Measurements from ENCODE around the gene ALDH1A1. TPM values are rescaled to one million over a fixed set of nuclear protein-coding genes. Genes with fewer than 3 reads are reported as not detected.

The ALDH1A1 gene
- total RNA-seq, 1 donor from 2014 or later = 1.5 TPM

GRCh38 chr9:72873456-72873855 lies 79.4 kb downstream of the ALDH1A1 start:
- no peaks in the 10 kb centered on the region for H3K27me3 ChIP-seq (ENCODE audit: insufficient read depth, low read length)
- H3K79me2 ChIP-seq (ENCODE audit: insufficient read depth, low read length) = no peaks in the 10 kb centered on the region
- no peaks in the 10 kb centered on the region for H3K4me1 ChIP-seq (ENCODE audit: insufficient read depth, low read length)
- H3K4me3 Mint-ChIP-seq (ENCODE audit: unreplicated experiment) = no peak overlapping the region
- no peaks in the 10 kb centered on the region for H3K36me3 ChIP-seq (ENCODE audit: insufficient read depth, low read length)
- H3K27ac ChIP-seq (ENCODE audit: low read depth, low read length) = no peak overlapping the region
- H2AFZ ChIP-seq (ENCODE audit: low read depth, low read length) = no peak overlapping the region
- H3K9me3 ChIP-seq (ENCODE audit: insufficient read depth, low read depth, low read length) = no peaks in the 10 kb centered on the region
- DNase-seq (ENCODE audit: low read depth) (no peak), FAIRE-seq (no peak)
- H3K27ac Mint-ChIP-seq (ENCODE audit: unreplicated experiment) = no peak overlapping the region
- no peak overlapping the region for H3K9ac ChIP-seq (ENCODE audit: low read length)
- peaks cover 3% of the 10 kb centered on the region for H3K9me3 Mint-ChIP-seq (ENCODE audit: unreplicated experiment)
- H4K20me1 ChIP-seq (ENCODE audit: insufficient read depth, low read length) = no peaks in the 10 kb centered on the region
- H3K4me3 ChIP-seq (ENCODE audit: insufficient read depth, low read depth, low read length) = no peak overlapping the region
- no peaks in the 10 kb centered on the region for H3K27me3 Mint-ChIP-seq (ENCODE audit: low read depth, unreplicated experiment)
- H3K36me3 Mint-ChIP-seq (ENCODE audit: low read depth, unreplicated experiment) = no peaks in the 10 kb centered on the region
- no peaks in the 10 kb centered on the region for H3K4me1 Mint-ChIP-seq (ENCODE audit: low read depth, unreplicated experiment)
- TF ChIP-seq EZH2 (IDR thresholded peaks at IDR 0.05; ENCODE audit: insufficient read depth, low read length) = no peak
- TF ChIP-seq CTCF (IDR thresholded peaks at IDR 0.05; ENCODE audit: insufficient read depth, low read depth, low read length) = no peak
- H3K4me2 ChIP-seq (ENCODE audit: low read length) = no peak overlapping the region

- no peak for DNase-seq (ENCODE audit: low read depth)
- Histone ChIP-seq H3K79me2 (ENCODE audit: insufficient read depth, low read length) (no peaks in the 10 kb centered on the region), H3K9me3 (ENCODE audit: insufficient read depth, low read depth, low read length) (no peaks in the 10 kb centered on the region), H3K4me2 (ENCODE audit: low read length) (no peak overlapping the region), H3K27me3 (ENCODE audit: insufficient read depth, low read length) (no peaks in the 10 kb centered on the region), H3K9ac (ENCODE audit: low read length) (no peak overlapping the region), H4K20me1 (ENCODE audit: insufficient read depth, low read length) (no peaks in the 10 kb centered on the region), H2AFZ (ENCODE audit: low read depth, low read length) (no peak overlapping the region), H3K4me3 (ENCODE audit: insufficient read depth, low read depth, low read length) (no peak overlapping the region), H3K4me1 (ENCODE audit: insufficient read depth, low read length) (no peaks in the 10 kb centered on the region), H3K27ac (ENCODE audit: low read depth, low read length) (no peak overlapping the region), H3K36me3 (ENCODE audit: insufficient read depth, low read length) (no peaks in the 10 kb centered on the region)
- Mint-ChIP-seq H3K4me3 (ENCODE audit: unreplicated experiment) (no peak overlapping the region), H3K27ac (ENCODE audit: unreplicated experiment) (no peak overlapping the region), H3K27me3 (ENCODE audit: low read depth, unreplicated experiment) (no peaks in the 10 kb centered on the region), H3K36me3 (ENCODE audit: low read depth, unreplicated experiment) (no peaks in the 10 kb centered on the region), H3K4me1 (ENCODE audit: low read depth, unreplicated experiment) (no peaks in the 10 kb centered on the region), H3K9me3 (ENCODE audit: unreplicated experiment) (no peaks in the 10 kb centered on the region)
- no peak for FAIRE-seq
- TF ChIP-seq CTCF (IDR thresholded peaks at IDR 0.05; ENCODE audit: insufficient read depth, low read depth, low read length) (no peak), EZH2 (IDR thresholded peaks at IDR 0.05; ENCODE audit: insufficient read depth, low read length) (no peak)
Measured at GRCh38 chr9:72872718-72873117, 80.1 kb downstream of the ALDH1A1 start.

GRCh38 chr9:72871685-72872084 lies 81.2 kb downstream of the ALDH1A1 start:
- Histone ChIP-seq H3K79me2 (ENCODE audit: insufficient read depth, low read length) (no peaks in the 10 kb centered on the region), H3K4me2 (ENCODE audit: low read length) (peak overlapping the region; percentile 65), H3K36me3 (ENCODE audit: insufficient read depth, low read length) (no peaks in the 10 kb centered on the region), H3K9ac (ENCODE audit: low read length) (no peak overlapping the region), H3K27ac (ENCODE audit: low read depth, low read length) (no peak overlapping the region), H3K4me3 (ENCODE audit: insufficient read depth, low read depth, low read length) (no peak overlapping the region), H4K20me1 (ENCODE audit: insufficient read depth, low read length) (no peaks in the 10 kb centered on the region), H3K4me1 (ENCODE audit: insufficient read depth, low read length) (no peaks in the 10 kb centered on the region), H2AFZ (ENCODE audit: low read depth, low read length) (peak overlapping the region; percentile 19), H3K9me3 (ENCODE audit: insufficient read depth, low read depth, low read length) (no peaks in the 10 kb centered on the region), H3K27me3 (ENCODE audit: insufficient read depth, low read length) (no peaks in the 10 kb centered on the region)
- no peaks in the 10 kb centered on the region for H3K27me3 Mint-ChIP-seq (ENCODE audit: low read depth, unreplicated experiment)
- H3K4me3 Mint-ChIP-seq (ENCODE audit: unreplicated experiment) = no peak overlapping the region
- peak; percentile 67 for FAIRE-seq
- no peak overlapping the region for H3K27ac Mint-ChIP-seq (ENCODE audit: unreplicated experiment)
- no peaks in the 10 kb centered on the region for H3K9me3 Mint-ChIP-seq (ENCODE audit: unreplicated experiment)
- TF ChIP-seq EZH2 (IDR thresholded peaks at IDR 0.05; ENCODE audit: insufficient read depth, low read length) (no peak), CTCF (IDR thresholded peaks at IDR 0.05; ENCODE audit: insufficient read depth, low read depth, low read length) (peak; percentile 54)
- no peaks in the 10 kb centered on the region for H3K4me1 Mint-ChIP-seq (ENCODE audit: low read depth, unreplicated experiment)
- no peak for DNase-seq (ENCODE audit: low read depth)
- H3K36me3 Mint-ChIP-seq (ENCODE audit: low read depth, unreplicated experiment) = no peaks in the 10 kb centered on the region

All from astrocyte (in vitro differentiated cells and primary cell).